Measurements from ENCODE around the gene BET1L. TPM values are rescaled to one million over a fixed set of nuclear protein-coding genes. Genes with fewer than 3 reads are reported as not detected.
"Not testable (repeated sequence)": the region's sequence is repeated elsewhere in the genome, so short reads cannot be mapped to it uniquely, and the experiment has no call there.

Gene BET1L
- total RNA-seq, 1 donor from 2014 or later = 5.3 TPM

- not testable (repeated sequence) for DNase-seq
Observed at GRCh38 chr11:193481-193880, 13.7 kb downstream of the BET1L start.

GRCh38 chr11:192674-193128 is 14.5 kb downstream of the BET1L start, which contains the start of gene SCGB1C1:
TSS of gene SCGB1C1 (plus strand) at chr11:193078. CDS start at chr11:193100, 22 bp downstream.
- not testable (repeated sequence) for DNase-seq

GRCh38 chr11:191490-192478 is 15.4 kb downstream of the BET1L start:
- not testable (repeated sequence) for DNase-seq

GRCh38 chr11:190546-190945 is 16.7 kb downstream of the BET1L start:
- DNase-seq = not testable (repeated sequence)

- not testable (repeated sequence) for DNase-seq
Observed at GRCh38 chr11:189843-190311, 17.3 kb downstream of the BET1L start.

- DNase-seq = not testable (repeated sequence)
Observed at GRCh38 chr11:189200-189783, 17.9 kb downstream of the BET1L start.

- DNase-seq = not testable (repeated sequence)
Observed at GRCh38 chr11:180242-180641, 27.0 kb downstream of the BET1L start.

Small RNA genes within 50 kb of the gene (small RNA-seq; reads per million reads assigned to genes)
- not detected for gene RNU6-447P

Other genes starting within 250 kb of the BET1L start
- gene SCGB1C1, start 14.3 kb downstream of the BET1L start, total RNA-seq = not detected
- gene RIC8A, start 309 bp upstream of the BET1L start, total RNA-seq = 91.7 TPM
- 11.1 TPM for gene SIRT3, start 28.9 kb upstream of the BET1L start, total RNA-seq
- 80.3 TPM for gene PSMD13, start 29.6 kb upstream of the BET1L start, total RNA-seq
- gene NLRP6, start 71.0 kb upstream of the BET1L start, total RNA-seq = not detected
- 1.4 TPM for gene PGGHG, start 81.7 kb upstream of the BET1L start, total RNA-seq
- not detected for gene IFITM5, start 92.1 kb upstream of the BET1L start, total RNA-seq
- gene IFITM2, start 100.4 kb upstream of the BET1L start, total RNA-seq = 1.6 TPM
- 6.9 TPM for gene IFITM1, start 106.6 kb upstream of the BET1L start, total RNA-seq
- gene IFITM3, start 113.5 kb upstream of the BET1L start, total RNA-seq = 5.5 TPM
- 99.5 TPM for gene B4GALNT4, start 162.1 kb upstream of the BET1L start, total RNA-seq
- under 0.01 TPM for gene PKP3, start 186.8 kb upstream of the BET1L start, total RNA-seq
- 14.8 TPM for gene SIGIRR, start 207.6 kb upstream of the BET1L start, total RNA-seq
- gene ANO9, start 234.6 kb upstream of the BET1L start, total RNA-seq = not detected
- gene PTDSS2, start 242.9 kb upstream of the BET1L start, total RNA-seq = 21.8 TPM

Measured in occipital lobe (tissue), 3 donors.